Glutamatergic neuron (in vitro differentiated cells): ENCODE results near the gene GRAMD1B. TPM values are rescaled to one million over a fixed set of nuclear protein-coding genes. Genes with fewer than 3 reads are reported as not detected.

Experiments
- DNase-seq: peaks from one replicate; pipeline ENCODE4 v3.0.0; 2022
- H3K27ac Mint-ChIP-seq: one replicate; pipeline ENCODE4 v1.8.0; 2020; ENCODE audit warnings: mild to moderate bottlenecking, mixed read lengths, inconsistent platforms; ENCODE audit not compliant: unreplicated experiment
- H3K27me3 Mint-ChIP-seq: one replicate; pipeline ENCODE4 v1.8.0; 2020; ENCODE audit warnings: mild to moderate bottlenecking, moderate library complexity, mixed read lengths, inconsistent platforms; ENCODE audit not compliant: unreplicated experiment
- H3K36me3 Mint-ChIP-seq: one replicate; pipeline ENCODE4 v1.8.0; 2020; ENCODE audit warnings: mild to moderate bottlenecking, mixed read lengths, inconsistent platforms; ENCODE audit not compliant: unreplicated experiment
- H3K4me1 Mint-ChIP-seq: one replicate; pipeline ENCODE4 v1.8.0; 2020; ENCODE audit warnings: mild to moderate bottlenecking, low read depth, mixed read lengths, inconsistent platforms; ENCODE audit not compliant: unreplicated experiment
- H3K4me3 Mint-ChIP-seq: one replicate; pipeline ENCODE4 v1.8.0; 2020; ENCODE audit warnings: mild to moderate bottlenecking, mixed read lengths, inconsistent platforms; ENCODE audit not compliant: unreplicated experiment
- H3K9me3 Mint-ChIP-seq: one replicate; pipeline ENCODE4 v1.8.0; 2020; ENCODE audit warnings: mild to moderate bottlenecking, moderate library complexity, mixed read lengths, inconsistent platforms; ENCODE audit not compliant: unreplicated experiment
- total RNA-seq: library from RNA; stranded (reverse); fragmentation: NEBNext Ultra II Directional; extraction: Animal tissue kit (Norgen Biotek cat#: 25700); gene quantifications from one replicate; pipeline ENCODE4 v1.2.1, GENCODE V29; 2021; ENCODE audit not compliant: unreplicated experiment
- TF ChIP-seq, protein P1 (sequence below): fragments of 200-600 bp; sonication (generic); IDR thresholded peaks from one replicate; pipeline ENCODE4 v1.5.0; 2021; ENCODE audit not compliant: partially characterized antibody, unreplicated experiment

GRAMD1B gene
- total RNA-seq, 1 donor from 2014 or later: 12.2 TPM

- no peak for DNase-seq
- Mint-ChIP-seq H3K4me3 (no peak overlapping the region), H3K27ac (no peak overlapping the region), H3K4me1 (no peaks in the 10 kb centered on the region), H3K36me3 (peaks cover 3% of the 10 kb centered on the region), H3K9me3 (peaks cover 2% of the 10 kb centered on the region), H3K27me3 (peaks cover 2% of the 10 kb centered on the region)
- TF ChIP-seq, protein P1, sequence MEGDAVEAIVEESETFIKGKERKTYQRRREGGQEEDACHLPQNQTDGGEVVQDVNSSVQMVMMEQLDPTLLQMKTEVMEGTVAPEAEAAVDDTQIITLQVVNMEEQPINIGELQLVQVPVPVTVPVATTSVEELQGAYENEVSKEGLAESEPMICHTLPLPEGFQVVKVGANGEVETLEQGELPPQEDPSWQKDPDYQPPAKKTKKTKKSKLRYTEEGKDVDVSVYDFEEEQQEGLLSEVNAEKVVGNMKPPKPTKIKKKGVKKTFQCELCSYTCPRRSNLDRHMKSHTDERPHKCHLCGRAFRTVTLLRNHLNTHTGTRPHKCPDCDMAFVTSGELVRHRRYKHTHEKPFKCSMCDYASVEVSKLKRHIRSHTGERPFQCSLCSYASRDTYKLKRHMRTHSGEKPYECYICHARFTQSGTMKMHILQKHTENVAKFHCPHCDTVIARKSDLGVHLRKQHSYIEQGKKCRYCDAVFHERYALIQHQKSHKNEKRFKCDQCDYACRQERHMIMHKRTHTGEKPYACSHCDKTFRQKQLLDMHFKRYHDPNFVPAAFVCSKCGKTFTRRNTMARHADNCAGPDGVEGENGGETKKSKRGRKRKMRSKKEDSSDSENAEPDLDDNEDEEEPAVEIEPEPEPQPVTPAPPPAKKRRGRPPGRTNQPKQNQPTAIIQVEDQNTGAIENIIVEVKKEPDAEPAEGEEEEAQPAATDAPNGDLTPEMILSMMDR: no peak
Measured at GRCh38 chr11:123603666-123604065, 173.6 kb downstream of the GRAMD1B start.

- Mint-ChIP-seq H3K36me3 (peaks cover 3% of the 10 kb centered on the region), H3K27ac (no peak overlapping the region)
Measured at GRCh38 chr11:123607781-123608180, 177.7 kb downstream of the GRAMD1B start.

DNA sequence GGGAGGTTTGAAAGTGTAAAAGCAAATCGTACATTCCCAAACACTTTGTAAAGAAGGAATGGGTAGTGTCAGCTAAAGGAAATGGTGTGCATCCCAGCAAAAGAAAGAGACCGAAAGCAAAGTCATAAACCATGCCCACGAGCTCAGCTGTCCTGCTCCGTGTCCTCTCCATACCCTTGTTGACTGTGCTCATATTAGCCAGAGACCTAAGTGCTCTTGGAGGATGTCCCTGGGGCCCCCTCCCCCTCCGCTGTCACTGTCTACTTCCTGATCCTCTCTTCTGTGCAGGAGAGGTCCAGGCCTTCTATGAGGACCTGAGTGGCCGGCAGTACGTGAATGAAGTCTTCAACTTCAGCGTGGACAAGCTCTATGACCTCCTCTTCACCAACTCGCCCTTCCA lies 178.3 kb downstream of the GRAMD1B start:
- Mint-ChIP-seq H3K27me3 (no peaks in the 10 kb centered on the region), H3K9me3 (no peaks in the 10 kb centered on the region), H3K27ac (no peak overlapping the region), H3K4me1 (no peaks in the 10 kb centered on the region), H3K4me3 (no peak overlapping the region), H3K36me3 (peaks cover under 1% of the 10 kb centered on the region)
- no peak for DNase-seq
- TF ChIP-seq, protein P1: no peak

More at GRCh38 chr11:123607781-123608180, 177.7 kb downstream of the GRAMD1B start:
- Mint-ChIP-seq H3K4me3 (no peak overlapping the region), H3K27me3 (no peaks in the 10 kb centered on the region), H3K4me1 (no peaks in the 10 kb centered on the region), H3K9me3 (no peaks in the 10 kb centered on the region)
- TF ChIP-seq, protein P1: no peak
- no peak for DNase-seq

- no peaks in the 10 kb centered on the region for H3K4me1 Mint-ChIP-seq
- H3K36me3 Mint-ChIP-seq: no peaks in the 10 kb centered on the region
Measured at GRCh38 chr11:123608945-123609344, 178.9 kb downstream of the GRAMD1B start.

DNA sequence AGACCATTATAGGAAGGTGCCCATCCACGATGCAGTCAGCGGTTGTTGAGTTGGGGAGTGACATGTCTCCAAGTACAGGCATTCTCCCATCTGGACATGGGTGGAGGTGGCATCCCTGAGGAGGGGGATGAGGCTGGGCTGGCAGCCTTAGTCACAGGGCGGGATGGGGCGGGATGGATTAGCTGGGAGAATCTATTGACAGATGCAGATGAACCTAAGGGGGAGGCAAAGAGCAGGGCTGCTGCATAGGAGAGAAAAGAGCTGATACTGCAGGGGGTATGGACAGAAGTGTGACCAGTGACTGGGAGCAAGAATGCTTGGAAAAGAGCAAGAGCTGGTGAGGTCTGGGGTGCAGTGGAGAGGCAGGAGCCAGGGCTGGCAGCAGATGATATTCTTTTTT lies 181.6 kb downstream of the GRAMD1B start:
- peaks cover 3% of the 10 kb centered on the region for H3K9me3 Mint-ChIP-seq
- no peak overlapping the region for H3K27ac Mint-ChIP-seq
- no peaks in the 10 kb centered on the region for H3K4me1 Mint-ChIP-seq
- no peak for DNase-seq
- no peaks in the 10 kb centered on the region for H3K36me3 Mint-ChIP-seq
- peaks cover 3% of the 10 kb centered on the region for H3K27me3 Mint-ChIP-seq
- no peak overlapping the region for H3K4me3 Mint-ChIP-seq
- TF ChIP-seq, protein P1: no peak

More at GRCh38 chr11:123608945-123609344, 178.9 kb downstream of the GRAMD1B start:
- no peaks in the 10 kb centered on the region for H3K9me3 Mint-ChIP-seq
- H3K27me3 Mint-ChIP-seq: no peaks in the 10 kb centered on the region
- H3K27ac Mint-ChIP-seq: no peak overlapping the region
- TF ChIP-seq, protein P1: no peak
- no peak overlapping the region for H3K4me3 Mint-ChIP-seq
- DNase-seq: no peak
